ENCODE data around the gene METAP1D. TPM values are rescaled to one million over a fixed set of nuclear protein-coding genes. Genes with fewer than 3 reads are reported as not detected.

METAP1D gene
- total and polyA plus RNA-seq, 2 of the 4 experiments (the other 2 are of a cell fraction): 3.4 to 5.5 TPM

- no peak for TF ChIP-seq CTCF (conservative IDR thresholded peaks at IDR 0.05; ENCODE audit: low read depth, low read length)
- no peak for TF ChIP-seq BHLHE40 (IDR thresholded peaks at IDR 0.05; ENCODE audit: low read depth, low read length)
- TF ChIP-seq MAZ (IDR thresholded peaks at IDR 0.05; ENCODE audit: borderline replicate concordance, low read depth, low read length): no peak
- no peak for TF ChIP-seq MAFK (IDR thresholded peaks at IDR 0.05; ENCODE audit: low read depth, low read length)
Observed at GRCh38 chr2:172082944-172083627, 83.3 kb downstream of the METAP1D start (continued).
